GM12892 (cell line): ENCODE measurements around the gene SCN9A.

Experiments
- POLR2A ChIP-seq: IDR thresholded peaks from 2 replicates; pipeline ENCODE4 v1.6.1; 2011; ENCODE audit warnings: low read depth, low read length, control low read depth
- POLR2AphosphoS5 ChIP-seq: IDR thresholded peaks from 2 replicates; pipeline ENCODE4 v1.6.1; 2011; ENCODE audit warnings: low read depth, low read length, control low read depth
- TAF1 ChIP-seq: IDR thresholded peaks from 2 replicates; pipeline ENCODE4 v1.6.1; 2011; ENCODE audit warnings: low read depth, mild to moderate bottlenecking, control low read depth, low read length, borderline replicate concordance

- TF ChIP-seq POLR2AphosphoS5 (no peak), POLR2A (no peak), TAF1 (no peak)
Observed at GRCh38 chr2:166249318-166249717, 126.4 kb downstream of the SCN9A start.
